ENCODE results near the gene MYH1. TPM values are rescaled to one million over a fixed set of nuclear protein-coding genes. Genes with fewer than 3 reads are reported as not detected.

Gene MYH1
- total RNA-seq: not detected in 2 replicates

GRCh38 chr17:10518271-10519037 lies at the start of gene MYH1:
MYH1 (minus strand) TSS chr17:10518542; CDS start chr17:10516642, 1,900 bp downstream.

GRCh38 chr17:10549096-10549842 lies 30.9 kb upstream of the MYH1 start, which contains the start of gene MYH2:
MYH2 (minus strand) TSS chr17:10549658; CDS start chr17:10547920, 1,738 bp downstream.

GRCh38 chr17:10469459-10469858 lies 48.9 kb downstream of the MYH1 start, which contains the start of gene MYH4:
MYH4 (minus strand) TSS chr17:10469559; CDS start chr17:10466745, 2,814 bp downstream.

Other genes starting within 250 kb of the MYH1 start
- not detected in 2 replicates for gene MYH13, start 145.5 kb downstream of the MYH1 start, total RNA-seq
- gene MYH8, start 96.6 kb downstream of the MYH1 start, total RNA-seq: not detected in 2 replicates
- not detected in 2 replicates for gene MYH4, start 49.0 kb downstream of the MYH1 start, total RNA-seq
- not detected in 2 replicates for gene MYH2, start 31.1 kb upstream of the MYH1 start, total RNA-seq
- 0.38 and 0.45 TPM in 2 replicates for gene MYH3, start 138.8 kb upstream of the MYH1 start, total RNA-seq
- gene SCO1, start 179.0 kb upstream of the MYH1 start, total RNA-seq: 33.4 and 39.2 TPM in 2 replicates
- 9.4 and 13.0 TPM in 2 replicates for gene ADPRM, start 179.1 kb upstream of the MYH1 start, total RNA-seq
- gene TMEM220, start 211.5 kb upstream of the MYH1 start, total RNA-seq: 0.85 and 1.8 TPM in 2 replicates